ENCODE data around the gene LAMP5.

Gene LAMP5

GRCh38 chr20:9506964-9507369 is 7.4 kb upstream of the LAMP5 start:
- peak overlapping the region; percentile 15; the same call in 1 of the 2 replicates for H3K4me3 ChIP-seq (ENCODE audit: low read length)
- DNase-seq (ENCODE audit: low read depth): no peak

GRCh38 chr20:9507544-9508239 is 6.7 kb upstream of the LAMP5 start:
- H3K4me3 ChIP-seq (ENCODE audit: low read length): no peak overlapping the region
- no peak for TF ChIP-seq CTCF (conservative IDR thresholded peaks at IDR 0.05; ENCODE audit: low read length)
- no peak for DNase-seq (ENCODE audit: low read depth)

More at GRCh38 chr20:9506964-9507369, 7.4 kb upstream of the LAMP5 start:
- TF ChIP-seq CTCF (conservative IDR thresholded peaks at IDR 0.05; ENCODE audit: low read length): no peak

GRCh38 chr20:9508240-9508661 is 6.1 kb upstream of the LAMP5 start:
- no peak for DNase-seq (ENCODE audit: low read depth)
- no peak overlapping the region for H3K4me3 ChIP-seq (ENCODE audit: low read length)
- no peak for TF ChIP-seq CTCF (conservative IDR thresholded peaks at IDR 0.05; ENCODE audit: low read length)

- no peak for DNase-seq (ENCODE audit: low read depth)
- H3K4me3 ChIP-seq (ENCODE audit: low read length): no peak overlapping the region
- no peak for TF ChIP-seq CTCF (conservative IDR thresholded peaks at IDR 0.05; ENCODE audit: low read length)
These were observed 5.7 kb upstream of the LAMP5 start for GRCh38 chr20:9508696-9509178.

GRCh38 chr20:9509246-9509645 is 5.1 kb upstream of the LAMP5 start:
- no peak overlapping the region for H3K4me3 ChIP-seq (ENCODE audit: low read length)
- TF ChIP-seq CTCF (conservative IDR thresholded peaks at IDR 0.05; ENCODE audit: low read length): no peak
- DNase-seq (ENCODE audit: low read depth): no peak

- DNase-seq (ENCODE audit: low read depth): no peak
- H3K4me3 ChIP-seq (ENCODE audit: low read length): no peak overlapping the region
- TF ChIP-seq CTCF (conservative IDR thresholded peaks at IDR 0.05; ENCODE audit: low read length): no peak
These were observed 3.5 kb upstream of the LAMP5 start for GRCh38 chr20:9510911-9511310.

- TF ChIP-seq CTCF (conservative IDR thresholded peaks at IDR 0.05; ENCODE audit: low read length): no peak
- DNase-seq (ENCODE audit: low read depth): no peak
- H3K4me3 ChIP-seq (ENCODE audit: low read length): no peak overlapping the region
These were observed 324 bp upstream of the LAMP5 start for GRCh38 chr20:9514072-9514460.
